Measurements from ENCODE around the gene CBR1.

CBR1 gene

GRCh38 chr21:36064085-36064460, 5.8 kb upstream of the CBR1 start:
- peaks cover 5% of the 10 kb centered on the region for H3K79me2 ChIP-seq (ENCODE audit: low read length)
- no peaks in the 10 kb centered on the region for H4K20me1 ChIP-seq (ENCODE audit: insufficient read depth, low read length)
- peaks cover 8% of the 10 kb centered on the region; the same call in 1 of the 2 replicates for H3K4me1 ChIP-seq (ENCODE audit: low read length)
- peaks cover 4% of the 10 kb centered on the region; the same call in 1 of the 2 replicates for H3K9me3 ChIP-seq (replicated peaks; ENCODE audit: insufficient read depth, low read length)
- H3K36me3 ChIP-seq (replicated peaks; ENCODE audit: insufficient read depth, low read length): no peaks in the 10 kb centered on the region
- H3K9me2 ChIP-seq (replicated peaks; ENCODE audit: insufficient read depth, low read length): no peaks in the 10 kb centered on the region
- no peak overlapping the region for H3K27ac ChIP-seq (ENCODE audit: low read length)
- H3K4me3 ChIP-seq (ENCODE audit: low read length): no peak overlapping the region
- H3F3A ChIP-seq (ENCODE audit: insufficient read depth, low read length): peaks cover 10% of the 10 kb centered on the region
- H3K4me2 ChIP-seq (ENCODE audit: low read depth, low read length): no peak overlapping the region
- no peak for DNase-seq
- peaks cover 14% of the 10 kb centered on the region; the same call in 1 of the 2 replicates for H3K27me3 ChIP-seq (replicated peaks; ENCODE audit: insufficient read depth, low read length)
- H3K9ac ChIP-seq (ENCODE audit: low read length): no peak overlapping the region
- TF ChIP-seq EZH2 (optimal IDR thresholded peaks at IDR 0.05; ENCODE audit: low read depth, low read length) (no peak), EZH2phosphoT487 (IDR thresholded peaks at IDR 0.05; ENCODE audit: low read length) (no peak), CTCF (IDR thresholded peaks at IDR 0.05; ENCODE audit: low read length) (no peak)
- no peak overlapping the region for H2AFZ ChIP-seq (ENCODE audit: low read length)

GRCh38 chr21:36065497-36066036, 4.3 kb upstream of the CBR1 start:
- Histone ChIP-seq H3K79me2 (ENCODE audit: low read length) (no peaks in the 10 kb centered on the region), H3K4me1 (ENCODE audit: low read length) (peaks cover 16% of the 10 kb centered on the region), H3K9me2 (replicated peaks; ENCODE audit: insufficient read depth, low read length) (no peaks in the 10 kb centered on the region), H3K4me2 (ENCODE audit: low read depth, low read length) (no peak overlapping the region), H3K9ac (ENCODE audit: low read length) (no peak overlapping the region), H4K20me1 (ENCODE audit: insufficient read depth, low read length) (no peaks in the 10 kb centered on the region), H2AFZ (ENCODE audit: low read length) (no peak overlapping the region), H3K27ac (ENCODE audit: low read length) (no peak overlapping the region), H3F3A (ENCODE audit: insufficient read depth, low read length) (no peaks in the 10 kb centered on the region), H3K27me3 (replicated peaks; ENCODE audit: insufficient read depth, low read length) (peaks cover 14% of the 10 kb centered on the region; the same call in 1 of the 2 replicates), H3K9me3 (replicated peaks; ENCODE audit: insufficient read depth, low read length) (peaks cover 6% of the 10 kb centered on the region; the same call in 1 of the 2 replicates), H3K4me3 (ENCODE audit: low read length) (no peak overlapping the region), H3K36me3 (replicated peaks; ENCODE audit: insufficient read depth, low read length) (no peaks in the 10 kb centered on the region)
- DNase-seq: no peak
- TF ChIP-seq CTCF (IDR thresholded peaks at IDR 0.05; ENCODE audit: low read length): no peak
- TF ChIP-seq EZH2 (optimal IDR thresholded peaks at IDR 0.05; ENCODE audit: low read depth, low read length): no peak
- no peak for TF ChIP-seq EZH2phosphoT487 (IDR thresholded peaks at IDR 0.05; ENCODE audit: low read length)

GRCh38 chr21:36068748-36069398, 951 bp upstream of the CBR1 start:
- H2AFZ ChIP-seq (ENCODE audit: low read length): peak overlapping the region; percentile 96
- no peaks in the 10 kb centered on the region for H3F3A ChIP-seq (ENCODE audit: insufficient read depth, low read length)

More at GRCh38 chr21:36068748-36069398, 951 bp upstream of the CBR1 start:
- H3K27ac ChIP-seq (ENCODE audit: low read length): no peak overlapping the region
- TF ChIP-seq EZH2 (optimal IDR thresholded peaks at IDR 0.05; ENCODE audit: low read depth, low read length) (no peak), CTCF (IDR thresholded peaks at IDR 0.05; ENCODE audit: low read length) (no peak), EZH2phosphoT487 (IDR thresholded peaks at IDR 0.05; ENCODE audit: low read length) (no peak)
- peaks cover 12% of the 10 kb centered on the region for H3K4me1 ChIP-seq (ENCODE audit: low read length)
- H4K20me1 ChIP-seq (ENCODE audit: insufficient read depth, low read length): no peaks in the 10 kb centered on the region
- peaks cover 14% of the 10 kb centered on the region; the same call in 1 of the 2 replicates for H3K27me3 ChIP-seq (replicated peaks; ENCODE audit: insufficient read depth, low read length)
- no peaks in the 10 kb centered on the region for H3K36me3 ChIP-seq (replicated peaks; ENCODE audit: insufficient read depth, low read length)
- no peaks in the 10 kb centered on the region for H3K9me2 ChIP-seq (replicated peaks; ENCODE audit: insufficient read depth, low read length)
- H3K4me3 ChIP-seq (ENCODE audit: low read length): no peak overlapping the region
- H3K9me3 ChIP-seq (replicated peaks; ENCODE audit: insufficient read depth, low read length): peaks cover 6% of the 10 kb centered on the region; the same call in 1 of the 2 replicates
- no peak overlapping the region for H3K4me2 ChIP-seq (ENCODE audit: low read depth, low read length)
- no peak overlapping the region for H3K9ac ChIP-seq (ENCODE audit: low read length)
- no peaks in the 10 kb centered on the region for H3K79me2 ChIP-seq (ENCODE audit: low read length)
- DNase-seq: no peak

All from MM.1S (cell line).